NCI-H128 (cell line): ENCODE results near the gene NCAPG.

ENCODE experiments used
- DNase-seq: peaks from one replicate; lab custom pipeline; 2025; ENCODE audit not compliant: unreplicated experiment; lab: John Stamatoyannopoulos, UW

Gene NCAPG

GRCh38 chr4:17875402-17876070, 64.8 kb downstream of the NCAPG start:
- no peak for DNase-seq

- DNase-seq = no peak
Measured at GRCh38 chr4:17876943-17877342, 66.2 kb downstream of the NCAPG start.

- no peak for DNase-seq
Measured at GRCh38 chr4:17877661-17878060, 66.9 kb downstream of the NCAPG start.

GRCh38 chr4:17884063-17884462, 73.3 kb downstream of the NCAPG start:
- no peak for DNase-seq

GRCh38 chr4:17884511-17884910, 73.7 kb downstream of the NCAPG start:
- no peak for DNase-seq

- DNase-seq = no peak
Measured at GRCh38 chr4:17889692-17890091, 78.9 kb downstream of the NCAPG start.

GRCh38 chr4:17894421-17894820, 83.6 kb downstream of the NCAPG start:
- no peak for DNase-seq
